Astrocyte (in vitro differentiated cells and primary cell): ENCODE results near the gene ALDH16A1.

Experiments used
- CTCF ChIP-seq: IDR thresholded peaks from 2 replicates; pipeline ENCODE4 v1.5.1; 2011; ENCODE audit warnings: low read depth, mild to moderate bottlenecking, inconsistent platforms, low read length, moderate library complexity; ENCODE audit not compliant: insufficient read depth
- EZH2 ChIP-seq: IDR thresholded peaks from 2 replicates; pipeline ENCODE4 v1.6.1; 2012; ENCODE audit warnings: mild to moderate bottlenecking, low read length, inconsistent platforms; ENCODE audit not compliant: insufficient read depth

- no peak for TF ChIP-seq CTCF
- no peak for TF ChIP-seq EZH2
Measured at GRCh38 chr19:49403404-49404187, 49.4 kb upstream of the ALDH16A1 start.
